A549 treated with CpdA at 1 μM for 4 hours (cell line): ENCODE measurements around the gene OR6J1. TPM values are rescaled to one million over a fixed set of nuclear protein-coding genes. Genes with fewer than 3 reads are reported as not detected.

ENCODE experiments used
- total RNA-seq: library from RNA; stranded (reverse); fragments of 200-300 nt; extraction: Qiagen RNA extraction; gene quantifications from 5 replicates; pipeline ENCODE4 v1.2.3, GENCODE V29; 2022; ENCODE audit warnings: low read depth

The OR6J1 gene
- total RNA-seq: not detected in 5 replicates

GRCh38 chr14:22644305-22644635, at the start of gene OR6J1:
OR6J1 (minus strand) TSS chr14:22644352; CDS start chr14:22634811, 9,541 bp downstream.

GRCh38 chr14:22598099-22598895, 45.9 kb downstream of the OR6J1 start, which contains the start of gene ABHD4:
ABHD4 (plus strand) TSS chr14:22598300; CDS start chr14:22598307, 7 bp downstream.

GRCh38 chr14:22589096-22589839, 54.9 kb downstream of the OR6J1 start, which contains the start of gene DAD1:
DAD1 (minus strand) TSS chr14:22589224; CDS start chr14:22589157, 67 bp downstream.

Other genes starting within 250 kb of the OR6J1 start
- 322 to 375 TPM (median 345 TPM) in 5 replicates for gene DAD1, start 55.1 kb downstream of the OR6J1 start, total RNA-seq
- 53.4 to 58.0 TPM (median 55.3 TPM) in 5 replicates for gene ABHD4, start 46.1 kb downstream of the OR6J1 start, total RNA-seq
- gene OXA1L, start 122.3 kb upstream of the OR6J1 start, total RNA-seq: 142 to 166 TPM (median 162 TPM) in 5 replicates
- gene SLC7A7, start 171.1 kb upstream of the OR6J1 start, total RNA-seq: 9.2 to 15.7 TPM (median 11.5 TPM) in 5 replicates
- gene MRPL52, start 185.5 kb upstream of the OR6J1 start, total RNA-seq: 133 to 211 TPM (median 184 TPM) in 5 replicates
- 0.61 to 0.91 TPM (median 0.84 TPM) in 5 replicates for gene MMP14, start 192.2 kb upstream of the OR6J1 start, total RNA-seq
- gene LRP10, start 227.4 kb upstream of the OR6J1 start, total RNA-seq: 60.9 to 85.0 TPM (median 77.1 TPM) in 5 replicates
- gene REM2, start 238.9 kb upstream of the OR6J1 start, total RNA-seq: 0.26 to 0.38 TPM (median 0.33 TPM) in 5 replicates